IPS DF 19.7 (cell line): ENCODE measurements around the gene EPB41.
A peak's percentile ranks its signal among the peaks of the same experiment; 100 is the strongest.
"Not testable (repeated sequence)": the region's sequence is repeated elsewhere in the genome, so short reads cannot be mapped to it uniquely, and the experiment has no call there.

Source experiments
- DNase-seq: peaks from one replicate; pipeline ENCODE4 v3.0.0-alpha.2; 2013; ENCODE audit warnings: low read depth, low spot score

EPB41 gene

DNA sequence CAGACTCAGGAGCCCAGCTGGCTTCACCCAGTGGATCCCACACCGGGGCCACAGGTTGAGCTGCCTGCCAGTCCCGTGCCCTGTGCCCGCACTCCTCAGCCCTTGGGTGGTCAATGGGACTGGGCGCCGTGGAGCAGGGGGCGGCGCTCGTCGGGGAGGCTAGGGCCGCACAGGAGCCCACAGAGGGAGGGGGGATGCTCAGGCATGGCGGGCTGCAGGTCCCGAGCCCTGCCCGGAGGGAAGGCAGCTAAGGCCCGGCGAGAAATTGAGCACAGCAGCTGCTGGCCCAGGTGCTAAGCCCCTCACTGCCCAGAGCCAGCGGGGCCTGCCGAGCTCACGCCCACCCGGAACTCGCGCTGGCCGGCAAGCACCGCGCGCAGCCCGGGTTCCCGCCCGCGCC lies 216.7 kb downstream of the EPB41 start:
- DNase-seq, result not testable (repeated sequence)

DNA sequence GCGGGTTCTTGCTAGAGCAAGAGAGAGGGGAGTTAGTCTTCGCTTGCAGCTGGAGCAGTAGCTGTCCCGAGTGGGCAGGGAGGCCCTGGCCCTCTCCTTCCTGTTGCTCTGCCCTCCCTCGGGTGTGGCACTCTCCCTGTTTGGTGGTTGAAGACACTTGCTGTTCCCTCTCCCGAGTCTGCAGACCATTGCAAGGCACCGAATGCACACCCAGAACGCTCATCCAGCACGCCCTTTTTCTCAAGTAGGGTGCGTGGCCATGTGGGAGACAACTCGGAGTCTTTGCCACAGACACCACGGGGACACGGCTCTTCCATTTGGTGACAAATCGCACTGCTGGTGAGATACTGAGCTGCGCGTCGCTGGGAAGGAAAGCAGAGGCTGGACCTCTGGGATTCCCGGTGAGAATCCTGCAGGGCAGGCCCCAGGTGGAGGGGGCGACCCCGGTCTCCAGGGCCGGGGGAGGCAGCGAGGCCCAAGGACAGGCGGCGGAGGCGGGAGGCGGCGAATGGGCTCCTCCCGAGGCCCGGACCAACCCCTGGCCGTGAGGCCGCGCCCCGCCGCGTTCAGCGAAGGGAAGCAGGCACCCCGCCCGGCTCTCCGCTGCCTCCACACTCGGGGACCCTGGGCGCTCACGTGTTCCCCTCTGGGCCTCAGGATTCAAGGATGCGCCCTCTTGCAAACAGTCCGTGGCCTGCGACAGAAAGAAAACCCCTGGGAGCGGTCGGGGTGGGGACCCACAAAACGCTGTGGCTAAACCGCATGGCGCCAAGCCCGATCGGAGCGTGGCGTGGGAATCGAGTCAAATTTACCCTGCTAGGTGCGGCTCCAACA lies 219.7 kb downstream of the EPB41 start:
- DNase-seq, result no peak

DNA sequence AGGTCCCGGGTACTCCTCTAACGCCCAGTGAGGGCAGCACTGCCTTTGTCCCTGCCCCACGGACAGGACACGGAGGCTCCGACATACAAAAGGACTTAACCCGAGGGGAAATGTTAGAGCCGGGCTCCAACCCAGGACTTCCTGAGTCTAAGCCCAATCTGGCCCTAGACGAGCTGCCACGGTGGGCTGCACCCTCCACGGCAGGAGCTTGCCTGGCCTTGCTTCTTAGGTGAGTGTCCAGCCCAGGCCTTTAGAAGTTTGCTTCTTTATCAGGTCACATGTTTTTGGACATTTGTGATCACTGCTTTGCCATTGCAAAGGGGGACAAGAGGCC lies 220.3 kb downstream of the EPB41 start:
- no peak for DNase-seq

DNA sequence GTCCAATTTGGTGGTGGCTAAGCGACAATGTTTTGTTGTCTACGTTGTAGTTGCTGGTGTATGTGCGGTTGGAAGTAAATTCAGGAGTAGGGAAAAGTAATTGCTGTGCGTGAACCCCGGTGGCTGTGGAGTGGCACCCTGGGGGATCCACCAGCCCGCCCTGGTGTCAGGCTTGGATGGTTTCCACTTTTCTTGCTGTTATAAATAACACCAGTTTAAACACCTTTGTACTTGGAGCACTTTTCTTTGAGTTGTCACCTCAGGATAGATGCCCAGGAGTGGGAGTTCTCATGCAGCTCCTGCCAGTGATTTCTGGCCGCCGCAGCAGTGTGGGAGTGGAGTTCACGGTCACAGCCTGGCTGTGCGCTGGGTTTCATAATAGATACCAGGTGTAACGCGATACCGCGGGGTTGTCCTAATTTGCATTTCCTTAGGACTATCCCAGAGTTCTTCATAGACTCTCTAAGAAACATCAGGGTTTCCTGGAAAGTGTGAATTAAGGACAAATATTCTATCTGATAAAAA lies 222.1 kb downstream of the EPB41 start:
- DNase-seq, result no peak

DNA sequence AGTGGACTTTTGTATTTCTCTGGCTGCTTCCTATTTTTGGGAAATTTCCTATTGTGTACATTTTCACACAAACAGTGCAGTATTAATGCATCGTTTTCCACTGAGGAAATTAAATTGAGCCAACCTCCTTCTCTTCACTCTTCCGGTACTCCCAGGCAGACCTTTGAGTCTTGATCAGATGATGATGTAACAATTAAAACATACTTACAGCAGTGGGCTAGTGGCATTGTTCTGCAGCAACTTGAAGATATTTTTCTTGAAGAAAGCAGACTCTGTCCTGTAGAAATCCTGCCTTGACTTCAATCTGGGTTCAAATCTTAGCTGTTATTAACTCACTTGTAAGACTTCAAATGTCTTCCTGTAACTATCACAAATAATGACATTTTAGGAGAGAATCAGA lies 228.3 kb downstream of the EPB41 start:
- no peak for DNase-seq

DNA sequence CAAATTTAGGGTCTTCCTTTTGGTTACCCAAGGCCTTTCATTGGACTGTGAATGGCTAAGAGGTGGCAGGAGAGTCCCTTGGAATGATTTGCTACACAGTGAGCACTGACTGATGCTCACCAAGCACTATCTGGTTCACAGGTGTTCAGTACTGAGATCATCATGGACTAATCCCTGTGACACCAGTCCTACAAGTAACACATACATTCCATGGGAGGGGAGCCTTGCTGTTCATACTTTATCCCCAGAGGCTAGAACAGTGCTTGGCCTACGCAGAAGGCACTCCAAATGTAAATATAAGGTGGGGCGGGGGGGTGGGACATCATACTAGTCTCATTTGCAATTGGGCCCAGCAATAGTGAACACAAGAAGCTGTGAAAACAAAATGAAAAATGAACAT lies 229.8 kb downstream of the EPB41 start:
- DNase-seq, result no peak

DNA sequence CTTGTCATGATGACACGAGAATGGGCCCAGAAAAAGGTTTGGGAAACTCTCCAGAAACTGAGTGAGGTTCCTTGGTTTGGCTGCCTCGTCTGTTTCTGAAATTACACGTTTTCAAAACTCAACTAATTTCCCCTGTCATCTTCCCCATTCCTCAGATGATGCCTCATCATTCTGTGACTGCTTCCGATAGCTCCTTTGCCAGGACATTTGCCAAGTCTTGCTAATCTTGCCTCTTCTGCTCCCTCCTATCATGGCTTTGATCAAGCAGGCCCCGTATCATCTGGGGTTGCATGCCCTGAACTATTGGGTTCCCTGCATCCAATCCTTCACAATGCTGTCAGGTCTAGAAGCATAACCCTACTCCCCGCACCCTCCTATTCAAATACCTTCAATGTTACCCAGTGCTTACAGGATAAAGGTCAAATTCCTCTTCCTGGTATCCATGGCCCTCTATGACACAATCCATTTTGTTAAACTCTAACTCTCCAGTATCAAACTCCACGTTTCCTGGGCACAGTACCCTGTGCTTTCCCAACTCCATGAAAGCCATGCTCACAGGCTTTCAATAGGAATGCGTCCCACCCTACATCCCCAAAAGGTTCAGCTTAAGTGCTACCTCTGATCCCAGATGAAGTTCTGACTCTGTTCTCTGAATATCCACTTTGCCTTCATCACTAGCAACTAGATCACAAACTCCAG lies 231.5 kb downstream of the EPB41 start:
- no peak for DNase-seq

DNA sequence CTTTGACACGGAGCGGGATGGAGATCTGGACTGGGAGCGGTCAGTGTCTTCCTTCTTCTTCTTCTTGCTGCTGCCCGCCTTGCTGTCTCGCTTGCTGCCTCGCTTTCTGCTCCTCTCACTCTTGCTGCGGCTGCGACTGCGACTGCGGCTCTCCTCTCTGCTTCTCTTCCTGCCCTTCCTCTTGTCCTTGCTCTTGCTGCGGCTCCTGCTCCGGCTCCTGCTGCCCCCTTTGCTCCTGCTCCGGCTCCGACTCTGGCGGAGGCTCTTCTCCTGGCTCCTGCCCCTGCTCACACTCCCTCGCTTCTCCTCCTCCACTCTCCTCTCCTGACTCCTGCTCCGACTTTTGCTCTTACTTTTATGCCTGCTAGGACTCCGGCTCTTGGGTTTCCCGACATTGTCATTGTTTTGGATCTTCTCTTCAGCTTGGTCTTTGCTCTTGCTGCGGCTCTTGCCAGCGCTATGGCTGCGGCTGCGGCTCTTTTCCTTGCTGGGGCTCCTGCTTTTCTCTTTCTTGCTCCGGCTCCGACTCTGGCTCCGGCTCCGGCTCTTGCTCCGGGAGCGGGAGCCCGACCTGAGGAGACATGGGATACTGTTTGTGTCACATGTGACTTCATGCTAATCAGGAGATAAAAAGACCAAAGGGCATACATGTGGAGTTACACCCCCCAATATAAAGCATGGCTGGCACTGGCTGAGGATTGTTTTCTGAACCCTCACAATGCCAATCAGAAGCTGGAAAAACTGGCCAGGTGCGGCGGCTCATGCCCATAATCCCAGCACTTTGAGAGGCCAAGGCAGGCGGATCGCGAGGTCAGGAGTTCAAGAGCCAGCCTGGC lies 234.5 kb downstream of the EPB41 start:
- DNase-seq, result no peak

DNA sequence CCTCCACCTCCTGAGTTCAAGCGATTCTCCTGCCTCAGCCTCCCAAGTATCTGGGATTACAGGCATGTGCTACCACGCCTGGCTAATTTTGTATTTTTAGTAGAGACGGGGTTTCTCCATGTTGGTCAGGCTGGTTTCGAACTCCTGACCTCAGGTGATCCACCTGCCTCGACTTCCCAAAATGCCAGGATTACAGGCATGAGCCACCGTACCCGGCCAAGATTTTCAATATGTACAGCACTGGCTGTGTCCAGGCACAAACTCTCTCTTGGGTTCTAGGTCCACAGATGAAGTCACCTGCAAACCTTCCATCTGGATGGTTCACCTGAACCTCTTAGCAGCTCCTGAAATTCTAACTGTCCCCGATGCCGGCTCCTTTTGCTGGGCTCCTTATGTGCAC lies 236.0 kb downstream of the EPB41 start:
- DNase-seq, result not testable (repeated sequence)

DNA sequence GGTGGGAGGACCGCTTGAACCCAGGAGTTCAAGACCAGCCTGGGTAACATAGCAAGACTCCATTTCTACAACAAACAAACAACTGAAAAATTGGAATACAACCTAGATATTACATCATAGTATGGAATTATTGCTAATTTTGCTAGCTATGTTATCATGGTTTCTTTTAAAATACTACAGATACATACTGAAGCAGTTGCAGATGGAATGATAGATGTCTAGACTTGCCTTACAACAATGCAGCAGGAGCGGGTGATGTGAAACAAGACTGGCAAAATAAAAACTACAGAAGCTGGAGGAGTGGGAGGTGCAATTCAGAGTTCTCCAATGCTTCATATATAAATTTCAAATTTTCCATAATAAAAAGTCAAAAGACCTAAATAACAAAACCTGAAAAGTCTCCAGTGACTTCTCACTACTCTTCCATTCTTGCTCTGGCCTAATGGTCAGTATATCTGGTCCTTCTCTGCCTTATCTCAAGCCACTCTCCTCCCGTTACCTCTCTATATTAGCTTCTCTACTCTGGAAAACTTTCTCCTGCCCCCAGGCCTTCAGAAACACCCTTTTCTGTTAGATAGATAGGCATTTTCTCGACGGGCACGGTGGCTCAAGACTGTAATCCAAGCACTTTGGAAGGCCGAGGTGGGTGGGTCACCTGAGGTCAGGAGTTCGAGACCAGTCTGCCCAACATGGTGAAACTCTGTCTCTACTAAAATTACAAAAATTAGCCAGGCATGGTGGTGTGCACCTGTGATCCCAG lies 237.9 kb downstream of the EPB41 start:
- DNase-seq, result no peak

DNA sequence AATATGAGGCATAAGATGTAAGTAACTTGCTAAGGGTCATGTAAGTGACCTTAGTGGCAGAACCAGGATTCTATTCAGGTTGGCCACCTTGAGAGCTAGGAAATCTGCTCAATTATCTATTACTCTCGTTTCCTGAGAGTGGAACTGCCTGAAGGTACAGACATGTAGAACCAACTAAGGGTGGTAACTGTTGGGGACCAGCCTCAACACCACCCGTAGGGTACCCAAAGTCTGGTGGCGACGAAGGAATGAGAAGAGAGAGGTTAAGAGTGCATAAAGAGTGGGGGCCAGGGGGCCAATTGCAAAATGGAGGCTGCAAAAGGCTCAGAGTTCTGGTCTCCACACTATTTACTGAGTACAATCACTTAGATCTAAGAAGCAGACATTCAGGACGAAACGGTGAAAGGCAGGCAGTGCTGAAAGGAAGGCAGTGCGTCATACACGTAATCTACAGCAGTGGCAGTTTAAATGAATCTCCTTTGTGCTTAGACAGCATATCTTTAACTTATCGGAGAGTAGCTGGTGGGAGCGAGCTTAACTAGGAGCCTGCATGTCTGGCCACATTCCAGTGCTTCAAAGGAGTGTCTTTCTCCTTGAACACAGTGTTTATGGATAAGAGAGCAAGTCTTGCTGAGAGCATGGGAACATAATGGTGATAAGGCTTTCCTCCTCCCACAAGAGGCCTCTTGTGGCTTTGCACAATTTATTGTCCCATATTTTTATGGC lies 242.3 kb downstream of the EPB41 start:
- no peak for DNase-seq

DNA sequence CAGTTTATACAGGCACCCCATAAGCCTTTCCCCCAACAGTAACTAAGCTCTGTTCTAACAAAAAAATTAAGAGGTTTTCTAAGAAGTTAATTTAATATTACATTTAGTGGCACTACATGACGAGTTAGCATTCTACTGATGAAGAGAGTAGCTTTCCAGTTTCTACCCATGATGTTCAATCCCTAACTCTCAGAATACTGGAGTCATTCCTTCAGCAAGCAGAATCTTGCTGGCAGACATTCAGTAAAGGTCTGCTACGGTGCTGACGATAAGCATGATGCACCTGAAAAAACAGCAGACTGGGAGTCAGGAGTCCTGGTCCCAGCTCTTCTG lies 242.9 kb downstream of the EPB41 start:
- DNase-seq, result no peak

DNA sequence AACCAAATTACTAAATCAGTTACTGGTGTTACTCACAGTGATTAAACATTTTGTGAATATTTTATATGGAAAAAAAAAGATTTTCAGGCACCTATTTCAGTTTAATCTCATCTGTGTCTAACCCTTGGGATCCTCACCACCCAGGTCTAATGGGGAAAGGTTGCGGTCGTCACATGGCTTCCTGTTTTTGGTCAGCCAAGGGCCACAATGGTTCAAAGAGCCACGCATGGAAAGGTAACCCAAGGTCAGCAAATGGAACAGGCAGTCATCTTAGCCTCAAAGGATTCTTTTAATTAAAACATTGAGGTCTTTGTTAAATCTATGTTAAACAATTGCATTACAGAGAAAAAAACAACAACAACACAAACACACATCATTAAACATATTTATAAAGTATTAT lies 245.4 kb downstream of the EPB41 start:
- no peak for DNase-seq

DNA sequence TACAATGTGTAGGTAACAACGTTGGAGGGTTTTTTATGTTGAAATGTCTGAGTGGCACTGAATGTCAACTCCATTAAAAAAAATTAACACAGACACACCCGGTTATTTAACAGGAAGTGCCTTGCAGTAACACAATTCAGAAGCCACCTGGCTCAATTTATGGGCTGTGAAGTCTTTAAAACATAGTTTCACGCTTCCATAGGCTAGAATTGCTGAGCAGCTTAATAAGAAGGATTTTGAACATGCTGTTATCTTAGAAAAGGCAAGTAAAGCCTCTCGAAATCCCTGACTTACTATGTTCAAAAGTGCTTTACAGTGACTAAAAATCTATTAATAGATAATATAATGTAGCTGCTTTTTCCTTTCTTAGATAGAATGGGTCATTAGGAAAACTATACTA lies 247.7 kb downstream of the EPB41 start:
- no peak for DNase-seq

DNA sequence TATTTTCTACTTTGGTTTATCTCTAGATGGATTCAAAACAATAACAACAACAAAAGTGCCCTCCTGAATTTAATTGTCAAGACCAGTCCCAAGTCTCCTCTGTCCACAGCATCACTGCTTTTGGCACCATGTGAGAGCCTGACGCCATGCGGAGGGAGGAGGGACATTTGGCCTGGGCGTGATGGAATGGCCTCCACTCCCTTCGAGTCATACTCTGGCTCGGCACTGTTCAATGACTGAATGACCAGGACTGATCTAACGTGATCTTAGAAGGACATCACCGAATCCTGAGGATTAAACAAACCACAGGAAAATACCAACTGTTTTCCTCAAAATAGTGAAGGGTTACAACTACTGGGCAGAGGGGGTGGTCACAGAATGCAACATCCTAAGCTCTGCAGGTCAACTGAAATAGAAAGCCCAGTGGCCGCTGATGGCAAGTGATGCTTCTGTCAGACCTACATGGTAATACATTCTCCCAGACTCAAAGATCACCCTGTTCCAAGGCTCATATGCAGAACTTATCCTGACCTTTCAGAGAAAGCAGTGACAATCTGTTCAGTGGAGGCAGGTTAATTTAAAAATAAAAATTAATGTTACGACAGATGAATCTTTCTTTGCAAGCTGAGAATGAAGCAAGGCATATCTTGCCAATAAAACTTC lies 248.2 kb downstream of the EPB41 start:
- no peak for DNase-seq

DNA sequence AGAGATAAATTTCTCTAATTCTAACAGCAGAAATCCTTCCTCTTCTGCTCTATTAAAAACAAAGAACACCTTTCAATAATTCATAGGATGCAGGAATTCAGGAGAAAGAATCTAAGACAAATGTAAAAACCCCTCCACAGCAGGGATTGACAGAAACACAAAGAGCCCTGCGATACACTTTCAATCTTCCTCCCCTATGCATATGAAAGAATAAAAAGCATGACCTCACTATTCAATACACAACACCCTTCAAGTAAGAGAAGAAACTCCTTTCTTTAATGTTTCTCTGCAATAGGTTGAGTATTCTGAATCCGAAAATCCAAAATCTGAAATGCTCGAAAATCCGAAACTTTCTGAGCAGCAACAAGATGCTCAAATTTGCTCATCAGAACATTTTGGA lies 250.2 kb downstream of the EPB41 start:
- peak; percentile 40 for DNase-seq

DNA sequence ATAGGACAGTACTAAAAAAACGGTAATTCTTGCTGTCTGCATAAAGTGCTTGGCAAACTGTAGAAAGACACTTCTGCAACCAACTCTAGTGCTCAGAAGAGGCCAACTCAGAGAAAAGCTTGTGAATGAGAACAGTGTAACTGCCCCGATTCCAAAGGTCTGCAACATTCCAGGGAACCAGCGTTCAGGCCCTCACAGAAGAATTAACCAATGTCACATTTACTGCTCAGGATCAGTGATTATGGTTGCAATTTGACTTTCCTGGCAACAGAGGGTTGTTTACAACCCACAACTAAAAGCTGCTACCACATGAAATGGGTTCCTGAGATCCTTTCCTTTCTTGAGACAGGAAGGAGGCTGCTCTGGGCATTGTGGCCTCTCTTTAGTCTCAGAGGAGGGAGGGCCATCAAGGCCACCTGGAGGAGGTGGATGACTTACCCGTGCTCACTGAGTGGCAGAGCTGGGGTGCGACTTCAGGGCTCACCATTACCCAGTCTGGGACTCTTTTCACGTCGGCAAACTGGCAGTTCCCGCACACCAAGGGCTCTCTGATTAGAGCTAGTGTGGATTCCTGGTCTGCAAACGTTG lies 252.0 kb downstream of the EPB41 start:
- no peak for DNase-seq

DNA sequence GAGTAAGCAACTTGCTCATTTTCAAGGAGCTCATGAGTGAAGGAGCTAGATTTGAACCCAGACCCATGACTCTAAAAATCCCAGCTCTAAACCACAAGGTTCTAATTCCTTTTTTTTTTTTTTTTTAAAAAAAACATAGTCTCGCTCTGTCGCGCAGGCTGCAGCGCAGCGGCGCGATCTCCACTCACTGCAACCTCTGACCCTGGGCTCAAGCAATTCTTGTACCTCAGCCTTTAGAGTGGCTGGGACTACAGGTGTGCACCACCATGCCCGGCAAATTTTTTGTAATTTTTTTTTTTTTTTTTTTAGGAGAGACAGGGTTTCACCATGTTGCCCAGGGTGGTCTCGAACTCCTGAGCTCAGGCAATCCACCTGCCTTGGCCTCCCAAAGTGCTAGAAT lies 253.5 kb downstream of the EPB41 start:
- DNase-seq, result no peak
